GM12891 (cell line): Measurements from ENCODE around the gene GPR162.

ENCODE experiments used
- POLR2A ChIP-seq: IDR thresholded peaks from 2 replicates; pipeline ENCODE4 v1.6.1; 2011; ENCODE audit warnings: low read depth, low read length, control low read depth
- TAF1 ChIP-seq: IDR thresholded peaks from 2 replicates; pipeline ENCODE4 v1.6.1; 2011; ENCODE audit warnings: low read depth, low read length, control low read depth

DNA sequence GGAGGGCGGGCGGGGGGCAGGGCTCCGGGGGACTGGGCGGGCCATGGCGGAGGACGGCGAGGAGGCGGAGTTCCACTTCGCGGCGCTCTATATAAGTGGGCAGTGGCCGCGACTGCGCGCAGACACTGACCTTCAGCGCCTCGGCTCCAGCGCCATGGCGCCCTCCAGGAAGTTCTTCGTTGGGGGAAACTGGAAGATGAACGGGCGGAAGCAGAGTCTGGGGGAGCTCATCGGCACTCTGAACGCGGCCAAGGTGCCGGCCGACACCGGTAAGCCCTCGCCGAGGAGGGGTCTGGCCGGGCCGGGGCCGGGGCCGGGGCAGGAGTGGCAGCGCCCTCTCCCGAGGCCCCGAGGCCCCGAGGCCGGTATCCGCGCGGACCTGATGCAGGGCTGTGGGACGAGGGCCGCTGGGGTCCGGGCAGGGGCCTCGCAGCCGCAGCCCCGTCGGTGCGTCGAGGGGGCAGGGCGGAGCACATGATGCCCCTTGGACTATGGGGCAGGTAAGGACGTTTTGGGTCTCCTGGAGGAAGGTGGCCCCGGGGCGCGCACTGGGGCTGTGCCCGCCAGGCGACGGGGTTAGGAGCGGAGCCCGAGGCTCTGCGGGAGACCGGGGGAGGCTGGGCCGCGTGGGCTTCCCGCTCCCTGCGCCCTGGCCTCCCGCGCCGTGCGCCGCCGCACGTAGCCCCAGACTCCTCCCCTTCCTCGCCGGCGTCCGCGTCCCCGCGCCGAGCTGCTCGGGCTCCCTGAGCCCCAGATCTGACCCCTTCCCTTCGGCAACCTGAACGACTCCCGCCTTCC is 46.0 kb downstream of the GPR162 start, which contains the start of gene TPI1:
- peak; percentile 96 for TF ChIP-seq TAF1
- peak; percentile 98 for TF ChIP-seq POLR2A
